Activated CD8-positive, alpha-beta memory T cell treated with anti-CD3 and anti-CD28 coated beads for 24 hours (primary cell): ENCODE data around the gene RAC2.

Experiments
- DNase-seq: peaks from one replicate; pipeline ENCODE4 v3.0.0-alpha.2; 2020

The RAC2 gene

DNA sequence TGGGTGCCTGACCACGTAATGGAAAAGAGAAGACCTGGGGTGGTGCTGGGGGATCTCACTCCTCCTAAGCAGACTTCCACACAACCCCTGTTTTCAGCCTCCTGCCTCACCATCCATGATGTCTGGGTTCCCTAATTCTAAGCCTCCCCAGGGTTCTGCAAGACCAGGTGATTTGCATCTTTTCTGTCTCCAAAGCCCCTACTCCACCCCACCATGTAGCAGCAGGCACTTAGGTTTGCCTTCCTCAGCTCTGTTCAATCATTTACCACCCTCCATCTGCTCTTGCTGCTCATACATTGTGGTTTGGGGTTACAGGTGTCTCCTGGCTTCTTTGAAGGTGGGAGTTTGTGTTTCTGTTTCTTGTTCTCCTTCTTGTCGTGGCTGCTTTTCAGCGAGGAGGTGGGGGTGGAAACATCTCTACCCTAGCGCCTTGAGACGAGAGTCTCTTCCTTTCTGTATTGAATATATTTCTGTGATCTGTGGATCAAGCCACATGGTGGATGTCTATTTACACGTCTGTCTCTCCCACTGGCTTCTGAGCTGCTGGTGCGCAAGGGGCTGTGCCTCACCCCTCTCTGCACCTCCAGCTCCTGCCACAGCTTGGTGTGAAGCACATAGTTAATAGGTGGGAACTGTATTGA lies 25.2 kb downstream of the RAC2 start:
- peak; percentile 80 for DNase-seq

DNA sequence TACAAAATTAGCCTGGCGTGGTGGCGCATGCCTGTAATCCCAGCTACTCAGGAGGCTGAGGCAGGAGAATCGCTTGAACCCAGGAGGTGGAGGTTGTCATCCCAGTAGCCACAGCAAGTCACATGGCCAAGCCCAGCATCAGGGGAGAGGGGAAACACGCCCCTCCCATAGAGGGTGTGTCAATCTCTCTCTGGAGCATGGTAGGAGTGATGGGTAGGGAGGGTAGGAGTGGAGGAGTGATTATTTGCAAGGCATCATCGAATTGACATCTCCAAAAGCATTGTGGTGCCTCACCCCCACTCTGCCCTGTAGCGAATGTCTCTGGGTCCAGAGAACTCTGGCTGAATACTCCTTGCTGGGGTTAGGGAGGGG lies 25.7 kb downstream of the RAC2 start:
- no peak for DNase-seq

DNA sequence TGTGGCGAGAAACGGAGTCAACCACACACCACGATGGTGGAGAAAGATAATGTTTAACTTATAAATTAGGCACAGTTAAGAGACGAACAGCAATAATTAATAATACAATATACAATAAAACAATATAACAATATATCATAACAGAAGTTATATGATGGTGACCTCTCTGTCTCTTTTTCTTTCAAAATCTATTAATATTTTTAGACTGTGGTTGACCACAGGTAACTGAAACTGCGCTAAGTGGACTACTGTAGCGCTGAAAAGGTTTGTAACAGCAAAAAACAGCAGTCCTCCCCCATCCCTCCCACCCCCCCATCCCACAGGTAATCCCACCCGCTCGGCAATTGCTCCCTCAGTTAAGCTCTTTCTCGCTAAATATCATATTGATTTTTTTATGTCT lies 28.2 kb downstream of the RAC2 start:
- no peak for DNase-seq

DNA sequence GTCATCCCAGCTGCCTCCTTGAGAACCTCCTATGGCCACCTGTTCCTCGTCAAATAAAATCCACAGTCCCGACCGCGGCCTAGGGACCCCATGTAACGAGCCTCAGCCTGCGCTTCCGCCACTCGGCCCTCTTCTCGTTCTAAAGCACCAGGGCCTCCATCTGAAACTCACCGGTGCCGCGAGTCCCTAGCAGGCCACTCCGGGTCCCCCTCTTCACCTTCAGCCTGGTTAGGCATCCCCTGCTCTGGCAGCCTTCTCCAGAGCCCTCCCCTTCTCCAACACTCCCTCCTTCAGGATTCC lies 29.4 kb downstream of the RAC2 start:
- DNase-seq: no peak

DNA sequence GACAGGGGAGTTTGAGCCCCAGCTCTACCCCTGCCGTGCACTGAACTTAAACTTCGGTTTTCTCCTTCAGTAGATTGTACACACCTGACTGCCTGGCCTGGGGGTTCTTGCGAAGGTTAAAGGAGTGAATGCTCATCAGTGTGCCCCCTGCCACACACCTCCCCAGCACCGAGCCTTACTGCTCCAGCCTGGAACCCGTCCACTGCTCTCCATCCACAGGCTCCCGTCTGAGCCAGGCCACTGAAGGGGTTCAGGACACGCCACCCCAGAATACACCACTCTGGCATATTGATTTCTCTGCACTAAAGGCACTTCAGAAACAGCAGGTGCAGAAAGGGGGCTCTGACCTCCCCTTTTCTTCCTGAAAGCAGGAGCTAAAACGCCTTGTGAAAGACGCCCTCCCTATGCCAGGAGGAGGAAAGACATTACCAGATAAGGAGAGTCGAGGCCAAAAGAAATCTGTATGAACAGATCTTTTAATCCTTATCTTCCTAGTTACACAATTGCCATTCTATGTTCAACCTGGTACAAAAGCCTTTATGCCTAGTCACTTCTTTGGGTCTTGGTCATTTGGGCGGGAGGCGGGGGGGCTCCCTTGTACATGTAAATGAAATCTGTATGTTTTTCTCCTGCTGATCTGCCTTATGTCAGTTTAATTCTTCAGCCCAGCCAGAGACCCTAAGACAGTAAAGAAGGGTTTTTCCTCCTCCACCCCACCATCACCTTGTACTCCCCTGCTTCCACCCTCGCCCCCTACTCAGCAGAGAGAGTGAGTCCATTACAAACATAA lies 29.9 kb downstream of the RAC2 start:
- DNase-seq: no peak

DNA sequence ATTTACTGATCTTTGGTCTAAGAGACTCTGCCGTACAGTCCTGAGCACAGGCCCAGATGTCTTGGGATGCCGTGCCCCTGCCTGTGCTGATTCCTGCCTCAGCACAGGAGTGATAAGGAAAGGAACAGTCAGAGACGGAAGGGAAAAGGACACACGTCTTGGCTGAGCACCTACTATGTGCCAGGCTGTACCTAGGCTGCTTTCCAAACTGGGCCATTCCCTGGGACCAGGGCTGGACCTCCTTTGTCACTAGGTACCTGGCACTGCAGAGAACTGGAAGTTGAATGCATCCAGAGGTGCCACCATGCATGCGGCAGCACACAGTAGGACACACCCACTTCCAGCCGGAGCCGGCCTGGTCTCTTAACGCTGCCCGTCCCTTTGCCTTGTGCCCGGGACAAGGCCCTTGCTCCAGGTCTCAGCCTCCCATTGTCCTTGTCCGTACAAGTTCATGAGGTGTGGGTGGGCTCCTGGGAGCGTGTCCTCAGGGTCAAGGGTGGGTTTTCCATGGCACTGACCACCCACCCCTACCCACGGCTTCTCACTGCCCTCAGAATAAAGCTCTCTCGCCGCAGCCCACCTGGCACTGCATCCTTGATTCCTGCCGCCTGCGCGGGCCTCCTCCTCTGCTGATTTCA lies 30.7 kb downstream of the RAC2 start:
- no peak for DNase-seq

DNA sequence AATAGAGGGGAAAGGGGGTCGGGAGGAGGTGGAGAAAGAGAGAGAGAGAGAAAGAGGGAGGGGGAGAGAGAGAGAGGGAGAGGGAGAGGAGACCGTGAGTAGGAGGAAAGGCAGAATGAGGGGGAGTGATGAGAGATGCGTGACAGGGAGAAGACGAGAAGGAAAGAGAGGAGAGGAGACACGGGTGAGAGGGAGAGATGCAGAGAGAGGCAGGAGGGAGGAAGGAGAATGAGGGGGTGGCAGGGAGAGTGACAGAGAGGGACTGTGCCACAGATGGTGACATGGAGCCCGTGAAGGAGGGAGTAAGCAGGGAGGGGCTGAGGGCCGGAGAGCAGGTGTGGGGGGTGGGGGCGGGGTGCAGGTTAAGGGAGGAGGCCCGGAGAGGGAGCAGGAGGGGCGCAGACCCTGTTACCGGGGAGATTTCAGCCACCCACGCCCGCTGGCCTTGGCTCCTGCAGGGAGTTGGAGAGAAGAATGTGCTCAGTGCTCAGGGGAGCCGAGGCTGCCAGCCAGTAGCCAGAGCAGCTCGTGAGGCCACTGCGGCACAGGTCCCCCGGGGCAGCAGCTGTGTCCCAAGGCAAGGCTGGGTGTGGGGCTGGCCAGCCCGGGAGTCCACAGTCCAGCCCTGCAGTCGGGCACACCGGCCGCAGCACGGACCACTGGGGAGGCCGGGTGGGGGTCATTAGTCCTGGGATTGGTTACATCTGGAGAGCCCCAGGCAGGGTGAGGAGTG lies 31.7 kb downstream of the RAC2 start, which contains the start of gene SSTR3:
Gene SSTR3, minus strand, starts transcription at position 304 of the 733 bp plus-strand sequence. CDS start 4,674 bp downstream, outside the sequence.
- no peak for DNase-seq

DNA sequence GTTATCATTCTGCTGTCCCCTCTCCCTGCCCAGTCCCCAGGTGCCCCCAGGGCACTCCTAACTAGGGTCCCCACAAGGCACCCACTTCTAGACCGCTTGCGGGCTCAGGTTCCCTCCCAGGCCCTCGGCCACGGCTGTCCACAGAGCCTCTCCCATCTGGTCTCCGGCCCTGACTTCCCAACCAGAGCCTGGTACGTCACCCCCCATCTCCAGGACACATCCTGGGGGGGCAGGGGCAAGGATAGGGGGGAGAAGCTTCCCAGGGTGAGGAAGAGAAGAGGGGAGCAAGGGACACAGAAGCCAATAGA lies 32.2 kb downstream of the RAC2 start:
- DNase-seq: no peak

DNA sequence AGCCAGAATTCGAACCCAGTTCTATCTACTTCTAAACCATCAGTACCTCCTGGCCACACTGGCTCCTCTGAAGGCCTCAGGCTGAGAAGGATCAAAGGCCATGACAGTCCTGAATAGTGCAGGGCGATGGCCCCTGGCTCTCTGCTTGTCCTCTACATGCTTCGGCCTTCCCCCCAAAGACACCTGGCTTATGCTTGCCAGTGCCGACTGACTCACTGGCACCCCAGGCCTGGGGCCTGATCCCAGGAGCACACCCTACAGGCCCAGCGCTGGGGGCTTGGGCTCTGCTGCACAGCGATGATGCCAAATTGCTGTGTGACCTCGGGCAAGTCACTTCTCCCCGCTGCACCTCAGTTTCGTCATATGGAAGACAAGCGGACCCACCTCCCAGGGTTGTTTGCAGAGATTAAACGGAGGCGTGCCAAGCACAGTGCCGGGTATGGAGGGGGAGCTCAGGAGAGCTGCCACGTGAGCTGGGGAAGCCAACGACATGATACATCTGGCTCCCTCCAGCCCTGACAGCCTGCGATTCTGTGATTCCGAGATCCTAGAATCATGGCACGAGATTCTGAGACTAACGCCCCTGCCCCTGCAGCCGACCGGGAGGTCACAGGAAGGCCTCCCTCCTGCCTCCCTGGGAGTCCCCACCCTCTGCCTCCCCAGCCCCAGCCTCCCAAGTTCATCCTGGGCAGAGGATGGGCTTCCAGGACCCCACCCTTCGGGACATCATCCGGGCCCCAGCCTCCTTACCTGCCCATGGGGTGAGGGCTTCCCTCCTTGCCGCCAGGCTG lies 32.8 kb downstream of the RAC2 start:
- no peak for DNase-seq

DNA sequence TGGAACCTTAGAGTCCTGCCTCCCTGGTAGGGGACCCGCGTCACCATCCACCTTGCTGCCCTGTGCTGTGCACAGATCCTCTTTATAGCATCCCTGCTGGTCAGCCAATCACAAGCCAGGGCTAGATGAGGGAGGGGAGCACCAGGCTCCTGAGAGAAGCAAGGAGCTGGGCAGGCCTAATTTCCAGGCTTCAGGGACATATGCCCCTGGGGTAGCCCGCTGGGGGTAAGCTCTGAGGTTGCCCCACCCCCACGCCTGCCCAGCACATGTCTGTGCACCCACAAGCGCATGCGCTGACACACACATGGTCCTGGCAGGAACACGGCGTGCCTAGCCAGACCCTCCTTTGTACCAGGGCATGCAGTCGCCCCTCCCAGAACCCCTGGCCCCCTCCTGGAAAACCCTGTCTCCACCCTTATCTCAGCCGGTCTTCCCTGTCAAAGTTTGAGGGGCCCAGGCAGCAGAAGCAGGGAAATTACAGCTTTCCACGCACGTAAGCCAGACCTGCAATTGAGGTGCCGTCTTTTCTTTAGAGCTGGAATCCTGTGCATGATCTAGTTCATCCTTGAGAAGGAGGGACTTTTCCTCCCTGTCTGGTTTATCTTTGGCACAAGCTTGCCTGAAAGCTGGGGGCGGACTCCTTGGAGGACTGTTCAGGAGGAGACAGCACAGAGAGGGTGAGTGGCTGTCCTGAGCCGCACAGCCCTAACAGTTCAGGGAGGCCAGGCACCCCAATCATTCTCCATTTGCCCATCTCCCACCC lies 33.8 kb downstream of the RAC2 start:
- DNase-seq: no peak

DNA sequence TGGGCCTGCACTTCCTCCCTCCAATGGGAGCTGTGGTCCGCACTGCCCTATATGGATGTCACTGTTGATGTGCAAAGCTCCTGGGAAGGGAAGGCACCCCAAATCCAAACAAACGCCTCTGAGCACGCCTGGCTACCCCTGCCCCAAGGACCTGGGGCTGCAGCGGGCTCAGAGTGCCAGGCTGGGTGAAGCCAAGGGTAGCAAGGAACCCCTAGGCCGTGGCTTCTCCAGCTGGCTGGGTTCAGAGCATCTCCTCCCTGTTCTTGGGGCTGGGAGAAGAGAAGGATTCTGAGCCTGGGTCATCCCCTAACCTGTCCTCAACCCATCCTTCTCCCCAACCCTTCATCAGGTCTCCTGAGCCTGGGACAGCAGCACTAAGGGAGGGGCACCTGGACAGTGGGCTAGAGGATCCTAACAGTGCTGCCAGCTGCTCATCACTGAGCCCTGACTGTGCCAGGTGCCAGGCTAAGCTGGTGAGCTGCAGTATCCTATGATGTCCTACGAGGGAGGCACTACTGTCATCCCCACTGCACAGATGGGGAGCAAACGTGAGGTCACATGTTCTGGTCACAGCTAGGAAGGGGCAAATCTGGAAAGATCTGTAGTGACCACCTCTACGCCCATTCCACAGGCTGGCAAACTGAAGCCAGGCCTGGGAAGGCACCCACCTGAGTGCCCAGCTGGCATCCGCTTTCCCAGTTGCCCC lies 34.8 kb downstream of the RAC2 start:
- no peak for DNase-seq

DNA sequence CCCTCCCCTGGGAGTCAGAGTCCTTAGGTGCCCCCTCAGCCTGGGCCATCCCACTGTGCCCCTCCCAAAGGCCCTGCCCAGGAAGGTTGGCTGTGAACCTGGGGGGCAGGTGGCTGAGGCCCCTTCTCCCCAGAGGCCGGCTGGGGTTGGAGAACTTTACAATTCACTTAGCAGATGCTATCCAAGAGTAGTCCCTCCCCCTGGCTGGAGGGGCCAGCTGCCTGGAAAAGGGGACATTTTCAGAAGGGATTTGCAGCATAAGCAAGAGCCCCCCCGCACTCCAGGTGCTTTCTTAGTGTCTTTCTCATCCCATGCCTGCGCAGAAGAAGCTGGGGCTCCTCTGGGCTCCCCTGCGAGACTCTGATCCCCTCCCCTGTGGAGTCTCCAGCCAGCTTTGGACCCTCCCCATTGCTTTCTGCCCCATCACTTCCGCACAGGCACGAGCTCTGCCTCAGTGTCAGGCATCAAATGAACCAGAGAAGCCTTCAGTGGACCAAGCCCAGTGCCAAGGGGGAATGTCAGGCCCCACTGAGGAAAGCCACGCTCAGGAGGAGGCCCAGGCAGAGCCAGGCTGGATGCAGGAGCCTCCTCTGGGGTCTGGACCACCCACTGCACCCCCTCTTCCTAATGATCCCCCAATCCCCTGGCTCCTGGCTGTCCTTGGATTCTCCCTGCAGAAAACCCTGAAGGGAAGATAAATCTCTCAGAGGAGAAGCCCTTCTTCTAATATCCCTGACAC lies 35.5 kb downstream of the RAC2 start:
- DNase-seq: no peak

DNA sequence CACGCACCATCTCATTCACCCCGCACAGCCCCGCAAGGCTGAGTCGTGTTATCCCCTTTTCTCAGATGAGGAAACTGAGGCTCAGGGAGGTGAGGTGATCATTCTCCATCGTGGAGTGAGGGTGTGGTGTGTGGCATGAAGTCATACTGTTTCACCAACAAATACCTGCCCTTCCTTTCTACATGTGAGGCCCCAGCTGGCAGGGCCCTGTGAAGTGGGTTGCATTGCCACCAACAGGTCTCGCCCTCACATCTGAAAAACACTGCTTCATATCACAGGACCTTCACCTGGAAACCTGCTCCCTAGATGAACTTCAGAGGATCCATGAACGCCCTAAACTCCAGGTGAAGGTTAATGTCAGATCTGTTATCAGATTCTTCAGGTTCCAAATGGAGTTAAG lies 36.1 kb downstream of the RAC2 start:
- DNase-seq: no peak

DNA sequence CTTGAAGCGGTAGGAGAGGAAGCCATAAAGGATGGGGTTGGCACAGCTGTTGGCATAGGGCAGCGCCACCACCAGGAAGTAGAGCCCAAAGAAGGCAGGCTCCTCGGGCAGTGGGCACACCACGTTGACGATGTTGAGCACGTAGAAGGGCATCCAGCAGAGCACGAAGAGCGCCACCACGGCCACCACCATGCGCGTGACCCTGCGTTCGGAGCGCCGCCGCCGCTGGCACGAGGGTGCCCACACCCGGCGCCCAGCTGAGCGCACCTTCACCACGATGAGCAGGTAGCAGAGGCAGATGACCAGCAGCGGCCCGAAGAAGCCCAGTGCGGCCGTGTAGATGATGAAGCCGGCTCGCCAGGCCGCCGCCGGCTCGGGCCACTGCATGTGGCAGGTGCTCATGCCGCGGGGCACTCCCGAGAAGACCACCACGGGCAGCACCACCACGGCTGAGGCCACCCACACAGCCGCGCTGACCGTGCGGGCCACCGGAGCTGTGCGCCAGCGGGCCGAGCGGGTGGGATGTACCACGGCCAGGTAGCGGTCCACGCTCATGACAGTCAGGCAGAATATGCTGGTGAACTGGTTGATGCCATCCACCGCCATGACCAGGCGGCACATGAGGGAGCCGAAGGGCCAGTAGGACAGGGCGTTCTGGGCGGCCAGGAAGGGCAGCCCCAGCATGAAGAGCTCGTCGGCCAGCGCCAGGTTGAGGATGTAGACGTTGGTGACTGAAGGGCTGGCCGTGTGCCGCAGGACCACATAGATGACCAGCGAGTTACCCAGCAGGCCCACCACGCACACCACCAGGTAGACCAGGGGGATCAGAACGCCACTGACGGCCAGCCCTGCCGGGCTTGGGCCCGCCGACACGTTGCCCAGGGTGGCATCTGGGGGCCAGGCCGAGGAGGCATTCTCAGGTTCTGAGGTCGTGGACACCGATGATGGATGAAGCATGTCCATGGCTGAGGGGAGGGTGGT lies 36.9 kb downstream of the RAC2 start:
- no peak for DNase-seq

DNA sequence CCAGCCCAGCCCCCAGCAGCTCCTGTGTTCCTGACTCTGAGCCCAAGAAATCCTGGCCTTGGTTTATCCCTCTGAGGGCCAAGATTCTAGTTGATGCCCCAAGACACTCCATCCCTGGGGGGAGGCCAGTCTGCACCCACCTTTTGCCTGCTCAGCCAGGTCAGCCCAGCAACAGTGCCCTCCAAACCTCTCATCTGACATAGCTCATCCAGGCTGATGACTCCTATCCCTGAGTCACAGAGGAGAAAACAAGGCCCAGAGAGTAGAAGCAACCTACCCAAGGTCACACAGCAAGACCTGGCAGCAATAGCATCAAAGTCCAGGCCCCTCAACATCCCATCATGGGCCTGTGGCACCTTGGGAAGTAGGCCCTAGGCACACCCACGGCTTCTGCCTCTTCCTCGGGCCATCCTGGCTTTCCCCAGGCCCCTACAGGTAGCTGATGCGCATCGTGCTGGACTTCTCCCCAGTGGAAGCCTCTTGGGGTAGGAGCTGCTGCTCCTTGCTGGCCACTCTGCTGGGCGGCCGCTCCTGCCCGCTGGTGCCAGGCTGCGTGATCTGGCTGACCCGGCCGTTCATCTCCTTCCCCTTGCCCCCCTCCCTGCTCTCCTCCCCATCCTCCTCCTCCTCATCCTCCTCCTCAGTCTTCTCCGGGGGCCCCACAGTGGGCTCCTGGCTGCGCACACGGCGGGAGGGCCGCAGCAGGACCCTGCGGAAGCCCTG lies 37.8 kb downstream of the RAC2 start:
- no peak for DNase-seq

DNA sequence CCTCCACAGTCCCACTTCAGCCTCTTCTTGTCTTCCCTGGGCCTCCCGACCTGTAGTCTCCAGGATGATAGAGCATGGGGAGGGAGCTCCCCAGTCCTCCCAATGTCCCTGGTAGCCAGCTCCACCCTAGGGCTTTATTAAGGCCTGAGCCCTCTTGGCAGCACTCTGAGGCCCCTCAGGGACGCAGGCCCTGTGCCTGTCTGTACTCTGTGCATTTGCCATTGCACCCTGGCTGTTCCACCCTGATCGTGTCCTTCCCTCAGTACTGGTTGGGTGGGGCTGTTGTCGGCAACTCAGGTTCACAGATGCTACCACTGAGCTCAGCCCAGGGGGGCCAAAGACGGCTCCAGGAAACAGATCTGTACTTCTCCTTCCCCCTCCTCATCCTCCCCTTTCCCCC lies 39.0 kb downstream of the RAC2 start:
- no peak for DNase-seq

DNA sequence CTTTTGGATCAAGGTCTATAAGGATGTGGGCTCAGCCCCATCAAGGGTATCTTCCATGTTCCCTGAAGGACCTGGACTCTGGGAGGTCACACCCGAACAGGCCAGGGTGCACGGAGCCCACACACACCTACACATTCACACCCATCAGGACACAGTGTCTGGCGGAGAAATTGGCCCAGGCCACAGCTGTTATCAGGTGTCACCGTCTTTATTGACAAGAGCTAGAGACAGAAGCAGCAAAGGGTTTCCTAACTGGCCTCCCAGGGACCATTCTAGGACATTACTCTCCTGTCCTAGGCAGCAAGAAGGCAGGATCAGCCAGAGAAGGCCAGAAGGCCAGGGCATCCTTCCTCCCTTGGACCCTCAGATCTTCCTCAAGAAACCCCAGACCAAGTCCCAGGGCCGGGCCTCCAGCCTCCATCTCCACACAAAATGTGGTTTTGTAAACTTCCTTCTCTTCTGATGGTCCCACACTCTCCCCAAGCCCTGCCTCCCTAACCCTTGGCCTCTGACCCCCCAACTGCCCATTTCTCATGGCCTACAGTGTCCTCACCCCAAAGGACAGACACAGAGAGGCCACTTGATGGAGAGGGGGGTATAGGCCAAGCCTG lies 39.9 kb downstream of the RAC2 start:
- no peak for DNase-seq

DNA sequence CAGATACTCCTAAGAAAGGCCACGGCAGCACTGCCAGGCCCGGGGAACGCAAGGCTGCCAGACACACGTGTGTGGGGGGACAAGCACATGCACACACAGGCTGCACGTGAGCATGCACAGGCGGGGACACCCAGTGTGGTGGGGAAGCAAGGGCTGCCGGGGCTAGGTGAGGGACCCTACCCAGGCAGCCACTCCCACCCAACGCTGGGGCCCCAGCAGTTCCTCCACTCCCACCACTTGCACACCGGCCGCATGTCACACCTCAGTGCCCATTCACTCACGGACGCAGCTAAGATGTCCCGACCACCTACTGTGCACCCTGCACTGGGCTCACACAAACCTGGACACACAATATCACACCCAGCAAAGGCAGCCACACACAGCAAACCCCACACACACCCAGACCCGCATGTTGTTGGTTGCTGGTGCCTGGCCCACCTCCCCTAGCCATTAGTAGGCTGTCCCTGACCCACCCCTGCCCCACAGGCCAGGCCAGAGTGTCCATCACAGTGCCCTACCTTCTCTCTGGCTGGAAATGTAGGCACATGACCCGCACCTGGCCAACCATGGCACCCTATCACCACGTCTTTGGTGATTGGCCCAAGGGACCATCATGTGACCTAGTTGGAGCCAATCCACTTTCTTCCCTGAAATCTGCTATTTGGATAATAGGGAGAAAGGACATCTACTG lies 40.6 kb downstream of the RAC2 start:
- no peak for DNase-seq
